SH-SY5Y (cell line): Measurements from ENCODE around the gene TULP4.

ENCODE experiments used
- GATA2 ChIP-seq: IDR thresholded peaks from 2 replicates; pipeline ENCODE4 v1.6.1; 2011; ENCODE audit warnings: mild to moderate bottlenecking, low read depth, low read length
- GATA3 ChIP-seq: IDR thresholded peaks from 2 replicates; pipeline ENCODE4 v1.6.1; 2011; ENCODE audit warnings: low read depth, mild to moderate bottlenecking, low read length, moderate library complexity

DNA sequence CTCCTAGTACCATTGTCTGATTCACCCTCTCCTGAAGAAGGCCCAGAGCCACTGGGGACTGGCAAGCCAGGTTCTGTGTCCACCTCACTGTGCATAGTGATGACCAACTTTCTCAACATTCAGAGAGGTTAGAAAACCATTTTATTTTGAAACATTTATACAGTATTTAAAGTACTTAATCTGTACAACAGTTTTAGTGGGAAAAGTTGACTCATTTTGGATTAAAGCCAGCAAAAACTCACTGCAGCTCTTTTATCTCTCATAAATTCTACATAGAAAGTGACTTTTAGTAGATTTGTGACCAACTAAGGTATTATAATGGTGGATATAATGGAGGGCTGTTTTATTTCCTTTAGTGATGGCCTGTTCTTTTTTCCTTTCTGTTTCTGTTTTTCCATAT, 9.7 kb downstream of the TULP4 start:
- no peak for TF ChIP-seq GATA2
- TF ChIP-seq GATA3, result no peak
